HG03045 (cell line): ENCODE measurements around the gene RBM48.
"Not testable (repeated sequence)": the region's sequence is repeated elsewhere in the genome, so short reads cannot be mapped to it uniquely, and the experiment has no call there.

Experiments used
- ATAC-seq: cut with Tn5 transposase; IDR thresholded peaks from one replicate; pipeline ENCODE4 v1.9.1; 2021; ENCODE audit warnings: mild to moderate bottlenecking, moderate library complexity; ENCODE audit not compliant: unreplicated experiment

Gene RBM48

GRCh38 chr7:92528188-92528957 lies at the start of gene RBM48, which contains the start of gene PEX1:
TSS of gene RBM48 (plus strand) at chr7:92528795. CDS start at chr7:92528814, 19 bp downstream.
TSS of gene PEX1 (minus strand) at chr7:92528520. CDS start at chr7:92528435, 85 bp downstream.
- ATAC-seq = peak; percentile 97

- ATAC-seq = not testable (repeated sequence)
These were observed 49.4 kb upstream of the RBM48 start for GRCh38 chr7:92479146-92479545.

- not testable (repeated sequence) for ATAC-seq
These were observed 45.0 kb upstream of the RBM48 start for GRCh38 chr7:92483624-92484023.

GRCh38 chr7:92484226-92484625 lies 44.4 kb upstream of the RBM48 start:
- ATAC-seq = not testable (repeated sequence)

- no peak for ATAC-seq
These were observed 43.2 kb upstream of the RBM48 start for GRCh38 chr7:92485267-92485892.

GRCh38 chr7:92485974-92486373 lies 42.6 kb upstream of the RBM48 start:
- no peak for ATAC-seq

- no peak for ATAC-seq
These were observed 40.8 kb upstream of the RBM48 start for GRCh38 chr7:92487804-92488203.

- ATAC-seq = no peak
These were observed 39.0 kb upstream of the RBM48 start for GRCh38 chr7:92489634-92490033.

GRCh38 chr7:92496876-92497275 lies 31.7 kb upstream of the RBM48 start:
- ATAC-seq = no peak

GRCh38 chr7:92498557-92498956 lies 30.0 kb upstream of the RBM48 start:
- ATAC-seq = no peak

GRCh38 chr7:92503767-92504166 lies 24.8 kb upstream of the RBM48 start:
- no peak for ATAC-seq

GRCh38 chr7:92504563-92504962 lies 24.0 kb upstream of the RBM48 start:
- ATAC-seq = no peak

- no peak for ATAC-seq
These were observed 22.2 kb upstream of the RBM48 start for GRCh38 chr7:92506363-92506762.

- ATAC-seq = no peak
These were observed 19.6 kb upstream of the RBM48 start for GRCh38 chr7:92508946-92509345.

- no peak for ATAC-seq
These were observed 15.3 kb upstream of the RBM48 start for GRCh38 chr7:92513167-92513902.

GRCh38 chr7:92517631-92518030 lies 11.0 kb upstream of the RBM48 start:
- no peak for ATAC-seq

- no peak for ATAC-seq
These were observed 8.6 kb upstream of the RBM48 start for GRCh38 chr7:92520024-92520423.

- no peak for ATAC-seq
These were observed 5.5 kb upstream of the RBM48 start for GRCh38 chr7:92523110-92523509.

GRCh38 chr7:92527300-92528187 lies 1.1 kb upstream of the RBM48 start:
- ATAC-seq = peak; percentile 29

- no peak for ATAC-seq
These were observed 316 bp downstream of the RBM48 start for GRCh38 chr7:92528958-92529264.

GRCh38 chr7:92534572-92534971 lies 6.0 kb downstream of the RBM48 start:
- no peak for ATAC-seq
